Right atrium auricular region (tissue), 2 donors: Measurements from ENCODE around the gene ATP1A4. TPM values are rescaled to one million over a fixed set of nuclear protein-coding genes. Genes with fewer than 3 reads are reported as not detected.
A peak's percentile ranks its signal among the peaks of the same experiment; 100 is the strongest.

Source experiments
- DNase-seq: peaks from one replicate; pipeline ENCODE4 v3.0.0-alpha.2; 2019; ENCODE audit warnings: low spot score
- H3K27ac ChIP-seq, 2 donors: fragments of 200-600 bp; sonication (generic); 1 replicate in 1 of 2; 2 replicates in 1 of 2; pipeline ENCODE4 v1.5.1; 2016 to 2019
- H3K27me3 ChIP-seq, 2 donors: fragments of 200-600 bp; sonication (generic); one replicate each; pipeline versions ENCODE4 v1.5.1 to v1.6.0; 2017 to 2019
- H3K36me3 ChIP-seq: fragments of 200-600 bp; sonication (generic); one replicate; pipeline ENCODE4 v1.5.1; 2016
- H3K4me1 ChIP-seq, 2 donors: fragments of 200-600 bp; sonication (generic); one replicate each; pipeline versions ENCODE4 v1.5.1 to v1.6.0; 2017 to 2019
- H3K4me3 ChIP-seq, 2 donors: fragments of 200-600 bp; sonication (generic); 1 replicate in 1 of 2; 2 replicates in 1 of 2; pipeline ENCODE4 v1.5.1; 2017 to 2019; ENCODE audit warnings: mild to moderate bottlenecking in 1 of 2, moderate library complexity in 1 of 2
- H3K9me3 ChIP-seq, 2 donors: fragments of 200-600 bp; sonication (generic); one replicate each; pipeline ENCODE4 v1.5.1; 2019
- total RNA-seq, 2 donors: library from RNA; depleted of rRNA; stranded (reverse); fragments of >200 nt; gene quantifications; one replicate each; pipeline ENCODE4 v1.1.0, GENCODE V29; 2016
- TF ChIP-seq, protein P1 (sequence below), 2 donors: fragments of 200-600 bp; sonication (generic); IDR thresholded peaks; one replicate each; pipeline ENCODE4 v1.5.1; 2019; ENCODE audit warnings: antibody characterized with exemption in 2 of 2

The ATP1A4 gene
- total RNA-seq, 2 donors from 2014 or later, result not detected

- H3K4me1 ChIP-seq, result peaks cover 0 to 25% of the 10 kb centered on the region in 2 donors
- peak within 1 kb of the TSS in 1 of 2 donors; percentile 73 for H3K27ac ChIP-seq
- H3K4me3 ChIP-seq, result peak within 1 kb of the TSS in 1 of 2 donors; percentile 22
- no peaks in the 10 kb centered on the region for H3K9me3 ChIP-seq
- H3K36me3 ChIP-seq, result no peaks in the 10 kb centered on the region
- no peaks in the 10 kb centered on the region for H3K27me3 ChIP-seq
- DNase-seq, result no peak
- TF ChIP-seq, protein P1, sequence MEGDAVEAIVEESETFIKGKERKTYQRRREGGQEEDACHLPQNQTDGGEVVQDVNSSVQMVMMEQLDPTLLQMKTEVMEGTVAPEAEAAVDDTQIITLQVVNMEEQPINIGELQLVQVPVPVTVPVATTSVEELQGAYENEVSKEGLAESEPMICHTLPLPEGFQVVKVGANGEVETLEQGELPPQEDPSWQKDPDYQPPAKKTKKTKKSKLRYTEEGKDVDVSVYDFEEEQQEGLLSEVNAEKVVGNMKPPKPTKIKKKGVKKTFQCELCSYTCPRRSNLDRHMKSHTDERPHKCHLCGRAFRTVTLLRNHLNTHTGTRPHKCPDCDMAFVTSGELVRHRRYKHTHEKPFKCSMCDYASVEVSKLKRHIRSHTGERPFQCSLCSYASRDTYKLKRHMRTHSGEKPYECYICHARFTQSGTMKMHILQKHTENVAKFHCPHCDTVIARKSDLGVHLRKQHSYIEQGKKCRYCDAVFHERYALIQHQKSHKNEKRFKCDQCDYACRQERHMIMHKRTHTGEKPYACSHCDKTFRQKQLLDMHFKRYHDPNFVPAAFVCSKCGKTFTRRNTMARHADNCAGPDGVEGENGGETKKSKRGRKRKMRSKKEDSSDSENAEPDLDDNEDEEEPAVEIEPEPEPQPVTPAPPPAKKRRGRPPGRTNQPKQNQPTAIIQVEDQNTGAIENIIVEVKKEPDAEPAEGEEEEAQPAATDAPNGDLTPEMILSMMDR (IDR thresholded peaks at IDR 0.05), result no peak
These were observed 38.5 kb downstream of the ATP1A4 start, which contains the start of gene CASQ1 for GRCh38 chr1:160189649-160190625. CASQ1 (plus strand) TSS chr1:160190575; CDS start chr1:160190752, 177 bp downstream.

GRCh38 chr1:160191756-160192155 is 40.4 kb downstream of the ATP1A4 start:
- H3K4me3 ChIP-seq, result no peak overlapping the region
- TF ChIP-seq, protein P1 (IDR thresholded peaks at IDR 0.05), result no peak

DNA sequence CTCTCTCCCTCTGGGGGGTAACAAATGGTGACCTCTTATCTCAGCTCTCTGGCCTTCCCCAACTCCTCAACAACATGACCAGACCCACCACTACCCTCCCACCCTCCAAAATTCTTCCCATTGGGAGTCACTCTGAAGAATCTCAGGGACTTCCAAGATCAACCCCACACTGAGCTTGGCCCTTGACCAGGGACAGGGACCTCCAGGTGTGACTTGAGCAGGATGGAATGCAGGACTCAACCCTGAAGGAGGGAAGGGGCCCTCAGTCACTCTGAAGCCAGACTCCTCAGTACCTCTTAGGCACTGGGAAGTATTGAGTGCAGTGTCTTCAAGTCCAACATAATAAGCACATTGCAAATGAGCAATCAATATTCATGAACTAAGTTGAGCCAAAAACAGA is 40.8 kb downstream of the ATP1A4 start:
- Histone ChIP-seq H3K9me3 (no peaks in the 10 kb centered on the region), H3K4me3 (no peak overlapping the region), H3K36me3 (no peaks in the 10 kb centered on the region), H3K4me1 (peaks cover 0 to 25% of the 10 kb centered on the region in 2 donors), H3K27ac (peak overlapping the region in 1 of 2 donors; percentile 37), H3K27me3 (no peaks in the 10 kb centered on the region)
- DNase-seq, result no peak
- TF ChIP-seq, protein P1 (IDR thresholded peaks at IDR 0.05), result no peak

More at GRCh38 chr1:160191756-160192155, 40.4 kb downstream of the ATP1A4 start:
- H3K27me3 ChIP-seq, result no peaks in the 10 kb centered on the region
- H3K9me3 ChIP-seq, result no peaks in the 10 kb centered on the region
- DNase-seq, result no peak
- no peak overlapping the region for H3K27ac ChIP-seq
- H3K4me1 ChIP-seq, result peaks cover 0 to 25% of the 10 kb centered on the region in 2 donors
- no peaks in the 10 kb centered on the region for H3K36me3 ChIP-seq

- Histone ChIP-seq H3K4me1 (peaks cover 0 to 25% of the 10 kb centered on the region in 2 donors), H3K9me3 (no peaks in the 10 kb centered on the region), H3K27ac (peak overlapping the region; percentile 45 to 59), H3K27me3 (no peaks in the 10 kb centered on the region), H3K36me3 (no peaks in the 10 kb centered on the region), H3K4me3 (no peak overlapping the region)
- TF ChIP-seq, protein P1 (IDR thresholded peaks at IDR 0.05), result peak; percentile 83 to 96
- DNase-seq, result peak; percentile 89
These were observed 41.9 kb downstream of the ATP1A4 start for GRCh38 chr1:160193091-160193819.

- DNase-seq, result no peak
- Histone ChIP-seq H3K36me3 (no peaks in the 10 kb centered on the region), H3K27ac (no peak overlapping the region), H3K9me3 (no peaks in the 10 kb centered on the region), H3K4me3 (no peak overlapping the region), H3K27me3 (no peaks in the 10 kb centered on the region), H3K4me1 (peaks cover 0 to 25% of the 10 kb centered on the region in 2 donors)
- TF ChIP-seq, protein P1 (IDR thresholded peaks at IDR 0.05), result no peak
These were observed 42.7 kb downstream of the ATP1A4 start for GRCh38 chr1:160193832-160194736.
